ENCODE results near the gene CD34. TPM values are rescaled to one million over a fixed set of nuclear protein-coding genes. Genes with fewer than 3 reads are reported as not detected.

Gene CD34
- polyA plus RNA-seq, 1 experiment: 1.2 TPM

DNA sequence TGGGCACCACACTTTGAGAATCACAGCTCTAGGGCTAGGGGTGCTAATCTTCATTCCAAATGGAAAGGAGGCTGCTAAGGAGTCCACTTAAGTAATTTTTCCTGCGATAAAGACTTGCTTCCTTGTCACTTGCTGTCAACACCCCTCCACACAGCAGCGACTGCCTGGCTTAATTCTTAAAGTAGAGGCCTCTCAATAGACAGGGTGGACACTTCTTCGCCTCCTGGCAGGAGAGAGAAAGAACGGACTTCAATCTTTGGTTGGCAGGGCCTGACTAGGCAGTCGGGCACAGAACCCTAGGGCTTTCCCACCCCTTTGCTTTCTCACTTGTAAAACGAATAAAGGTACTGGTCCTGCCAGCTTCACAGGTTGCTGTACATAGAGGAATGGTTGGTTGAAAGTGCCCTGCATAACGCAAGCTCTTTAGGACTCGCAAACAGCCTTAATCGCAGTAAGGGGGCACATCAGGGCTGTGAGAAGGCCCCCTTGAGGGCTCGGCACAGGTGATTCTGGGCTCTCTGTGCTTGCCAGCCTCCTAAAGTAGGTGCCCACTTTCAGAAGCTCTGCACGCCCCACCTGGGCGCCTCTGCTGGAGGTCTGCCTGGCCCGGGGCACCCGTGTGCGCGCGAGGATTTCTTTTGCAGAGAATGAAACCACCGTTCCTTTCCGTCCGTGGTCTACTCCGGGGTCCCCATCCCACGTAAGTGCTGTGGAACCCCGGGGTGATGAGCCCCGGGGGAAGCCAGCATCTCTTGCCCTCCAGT is 47.6 kb upstream of the CD34 start:
- CTCF ChIA-PET: interaction anchor here (1.1 to 2.5 kb wide), 4 partner anchors 62 to 83 kb away, joined by 3 to 17 read pairs (median 10); no protein-coding TSS in a partner anchor
- no peak for DNase-seq (ENCODE audit: low read depth)
- Histone ChIP-seq H3K27me3 (ENCODE audit: control insufficient read depth, insufficient read depth, low read length) (no peaks in the 10 kb centered on the region), H3K4me3 (ENCODE audit: low read depth, low read length) (no peak overlapping the region), H3K36me3 (ENCODE audit: control insufficient read depth, insufficient read depth, low read length) (no peaks in the 10 kb centered on the region)
- POLR2A ChIA-PET: no interaction called here
- TF ChIP-seq, protein P1, sequence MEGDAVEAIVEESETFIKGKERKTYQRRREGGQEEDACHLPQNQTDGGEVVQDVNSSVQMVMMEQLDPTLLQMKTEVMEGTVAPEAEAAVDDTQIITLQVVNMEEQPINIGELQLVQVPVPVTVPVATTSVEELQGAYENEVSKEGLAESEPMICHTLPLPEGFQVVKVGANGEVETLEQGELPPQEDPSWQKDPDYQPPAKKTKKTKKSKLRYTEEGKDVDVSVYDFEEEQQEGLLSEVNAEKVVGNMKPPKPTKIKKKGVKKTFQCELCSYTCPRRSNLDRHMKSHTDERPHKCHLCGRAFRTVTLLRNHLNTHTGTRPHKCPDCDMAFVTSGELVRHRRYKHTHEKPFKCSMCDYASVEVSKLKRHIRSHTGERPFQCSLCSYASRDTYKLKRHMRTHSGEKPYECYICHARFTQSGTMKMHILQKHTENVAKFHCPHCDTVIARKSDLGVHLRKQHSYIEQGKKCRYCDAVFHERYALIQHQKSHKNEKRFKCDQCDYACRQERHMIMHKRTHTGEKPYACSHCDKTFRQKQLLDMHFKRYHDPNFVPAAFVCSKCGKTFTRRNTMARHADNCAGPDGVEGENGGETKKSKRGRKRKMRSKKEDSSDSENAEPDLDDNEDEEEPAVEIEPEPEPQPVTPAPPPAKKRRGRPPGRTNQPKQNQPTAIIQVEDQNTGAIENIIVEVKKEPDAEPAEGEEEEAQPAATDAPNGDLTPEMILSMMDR (IDR thresholded peaks at IDR 0.05; ENCODE audit: insufficient read depth, low read depth, low read length): no peak

DNA sequence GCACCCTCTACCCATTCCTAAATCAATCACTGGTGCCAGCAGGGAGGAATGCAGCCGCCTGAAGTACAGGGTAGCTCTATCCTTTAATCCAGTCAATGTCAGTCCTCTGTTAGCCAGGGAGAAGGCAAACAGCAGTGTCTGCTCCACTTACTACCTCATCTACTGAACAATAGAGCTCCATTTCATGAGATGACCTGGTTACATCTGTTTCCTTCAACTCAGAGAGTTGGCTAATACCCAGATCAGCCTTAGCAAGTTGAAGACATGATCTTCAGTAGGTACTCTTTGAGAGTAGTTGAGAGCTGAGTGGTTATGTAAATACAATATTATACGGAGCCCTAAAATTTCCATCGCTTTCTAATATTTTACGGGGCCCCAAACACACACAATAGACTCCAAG is 46.1 kb upstream of the CD34 start:
- no peaks in the 10 kb centered on the region for H3K36me3 ChIP-seq (ENCODE audit: control insufficient read depth, insufficient read depth, low read length)
- DNase-seq (ENCODE audit: low read depth): no peak
- POLR2A ChIA-PET: no interaction called here
- H3K27me3 ChIP-seq (ENCODE audit: control insufficient read depth, insufficient read depth, low read length): no peaks in the 10 kb centered on the region
- TF ChIP-seq, protein P1 (IDR thresholded peaks at IDR 0.05; ENCODE audit: insufficient read depth, low read depth, low read length): no peak
- CTCF ChIA-PET: interaction anchor here (1.5 to 2.5 kb wide), 3 partner anchors 61 to 82 kb away, joined by 3 to 17 read pairs (median 17); no protein-coding TSS in a partner anchor
- no peak overlapping the region for H3K4me3 ChIP-seq (ENCODE audit: low read depth, low read length)

DNA sequence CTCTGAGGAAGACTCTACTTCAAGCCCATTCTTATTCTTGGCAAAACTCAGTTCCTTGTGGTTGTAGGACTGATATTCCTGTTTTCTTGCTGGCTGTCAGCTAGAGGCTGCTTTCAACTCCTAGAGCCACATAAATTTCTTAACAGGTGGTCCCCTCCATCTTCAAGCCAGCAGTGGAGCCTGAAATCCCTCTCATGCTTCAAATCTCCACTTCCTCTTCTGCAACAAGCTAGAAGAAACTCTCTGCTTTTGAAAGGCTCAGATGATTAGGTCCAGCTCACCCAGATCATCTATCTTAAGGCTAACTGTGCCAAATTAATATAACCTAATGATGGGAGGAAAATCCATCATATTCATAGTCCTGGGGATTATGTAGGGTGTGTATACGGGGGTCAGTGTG is 43.2 kb upstream of the CD34 start:
- Histone ChIP-seq H3K36me3 (ENCODE audit: control insufficient read depth, insufficient read depth, low read length) (no peaks in the 10 kb centered on the region), H3K27me3 (ENCODE audit: control insufficient read depth, insufficient read depth, low read length) (no peaks in the 10 kb centered on the region; the same call in 1 of the 2 replicates), H3K4me3 (ENCODE audit: low read depth, low read length) (no peak overlapping the region)
- DNase-seq (ENCODE audit: low read depth): no peak
- TF ChIP-seq, protein P1 (IDR thresholded peaks at IDR 0.05; ENCODE audit: insufficient read depth, low read depth, low read length): no peak
- ChIA-PET CTCF (interaction anchor here (0.7 to 3.2 kb wide), 4 partner anchors 9 to 69 kb away, joined by 3 to 15 read pairs (median 6); no protein-coding TSS in a partner anchor), POLR2A (no interaction called here)

DNA sequence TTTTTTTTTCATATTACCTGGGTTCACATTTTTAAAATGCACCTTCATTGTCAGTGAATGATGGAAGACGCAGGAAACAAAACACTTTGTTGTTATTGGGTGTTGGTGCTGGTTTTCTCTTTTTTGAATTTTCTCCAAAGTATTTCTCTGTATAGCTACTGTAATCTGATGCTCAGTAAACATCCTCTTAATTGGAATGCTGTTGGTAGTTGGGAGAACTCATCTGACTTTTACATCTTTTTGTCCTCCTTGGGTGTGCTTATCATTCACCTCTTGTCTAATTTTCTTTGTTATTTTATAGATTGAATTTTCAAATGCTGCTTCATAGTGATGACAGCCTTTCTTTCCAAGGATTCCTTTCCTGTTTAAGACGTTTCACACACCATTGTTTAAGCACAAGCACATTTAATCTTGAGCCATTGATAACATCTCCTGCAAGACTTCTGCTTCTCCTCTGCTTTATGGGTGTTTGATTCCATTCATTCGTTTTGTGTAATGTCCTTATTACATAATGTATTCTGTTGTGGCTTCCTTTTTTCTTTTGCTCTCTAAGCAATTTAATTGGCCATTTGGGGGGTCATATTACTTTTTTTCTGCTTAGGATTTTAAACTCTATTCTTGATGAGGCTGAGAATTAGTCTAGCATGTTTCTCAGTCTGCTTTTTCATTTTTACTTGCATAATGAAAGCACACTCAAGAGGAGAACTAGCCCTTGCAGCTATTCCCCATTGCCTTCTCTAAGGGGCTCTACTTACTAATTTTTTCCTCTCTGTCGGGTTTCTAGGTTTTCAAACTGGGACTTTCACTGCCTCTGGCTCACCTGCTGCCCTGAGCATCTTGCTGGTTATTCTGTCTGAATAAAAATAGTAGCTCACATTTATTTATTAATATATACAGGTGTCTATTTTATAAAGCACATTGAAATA is 42.0 kb upstream of the CD34 start:
- ChIA-PET CTCF (interaction anchor here (0.6 to 3.2 kb wide), 7 partner anchors 11 to 68 kb away, joined by 3 to 15 read pairs (median 4); no protein-coding TSS in a partner anchor), POLR2A (no interaction called here)
- no peak for DNase-seq (ENCODE audit: low read depth)
- TF ChIP-seq, protein P1 (IDR thresholded peaks at IDR 0.05; ENCODE audit: insufficient read depth, low read depth, low read length): no peak
- Histone ChIP-seq H3K36me3 (ENCODE audit: control insufficient read depth, insufficient read depth, low read length) (no peaks in the 10 kb centered on the region), H3K27me3 (ENCODE audit: control insufficient read depth, insufficient read depth, low read length) (no peaks in the 10 kb centered on the region; the same call in 1 of the 2 replicates), H3K4me3 (ENCODE audit: low read depth, low read length) (no peak overlapping the region)

DNA sequence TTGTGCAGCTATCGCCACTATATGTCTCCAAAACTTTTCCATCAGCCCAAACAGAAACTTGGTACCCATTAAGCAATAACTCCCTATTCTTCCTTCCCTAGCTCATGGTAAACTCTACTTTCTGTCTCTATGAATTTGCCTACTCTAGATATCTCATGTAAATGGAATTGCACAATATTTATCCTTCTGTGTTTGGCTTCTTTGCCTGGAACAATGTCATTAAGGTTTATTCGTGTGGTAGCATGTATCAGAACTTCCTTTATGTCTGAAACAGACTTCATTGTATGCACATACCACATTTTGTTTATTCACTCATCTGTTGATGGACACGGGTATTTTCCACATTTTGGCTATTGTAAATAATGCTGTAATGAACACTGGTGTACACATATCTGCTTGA is 40.7 kb upstream of the CD34 start:
- H3K27me3 ChIP-seq (ENCODE audit: control insufficient read depth, insufficient read depth, low read length): no peaks in the 10 kb centered on the region; the same call in 1 of the 2 replicates
- H3K36me3 ChIP-seq (ENCODE audit: control insufficient read depth, insufficient read depth, low read length): no peaks in the 10 kb centered on the region
- ChIA-PET CTCF (interaction anchor here (1.0 to 3.2 kb wide), 5 partner anchors 11 to 67 kb away, joined by 3 to 15 read pairs (median 7); no protein-coding TSS in a partner anchor), POLR2A (no interaction called here)
- TF ChIP-seq, protein P1 (IDR thresholded peaks at IDR 0.05; ENCODE audit: insufficient read depth, low read depth, low read length): no peak
- no peak overlapping the region for H3K4me3 ChIP-seq (ENCODE audit: low read depth, low read length)
- no peak for DNase-seq (ENCODE audit: low read depth)
